ENCODE data around the gene COG7.
A peak's percentile ranks its signal among the peaks of the same experiment; 100 is the strongest.

The COG7 gene

DNA sequence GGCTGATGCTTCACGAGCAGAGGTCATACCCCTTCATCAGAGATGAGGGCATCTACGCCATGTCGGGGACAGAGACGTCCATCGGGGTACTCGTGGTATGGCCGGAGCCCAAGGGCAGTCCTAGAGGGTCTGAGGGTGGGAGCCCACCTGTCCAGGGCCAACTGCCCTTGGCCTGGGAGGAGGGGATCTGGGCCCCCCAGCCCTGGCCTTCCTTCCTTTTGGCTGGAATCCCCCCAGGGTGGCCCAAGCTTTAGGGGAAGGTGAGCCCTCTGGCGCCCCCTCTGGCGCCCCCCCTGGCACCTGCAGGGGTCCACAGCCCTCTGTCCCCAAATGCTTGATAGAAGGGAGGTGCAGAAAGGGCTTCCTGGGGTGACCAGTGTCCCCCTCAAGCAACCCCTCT lies 81.6 kb downstream of the COG7 start:
- WGBS (ENCODE audit: extremely low coverage, insufficient coverage, insufficient read length), result no CpG with 5 or more reads among the region's 9 CpGs
- no peak overlapping the region for H3K27ac ChIP-seq (ENCODE audit: low read depth, low read length)
- no peak overlapping the region for H4K12ac ChIP-seq (ENCODE audit: low read depth, low read length)
- no peaks in the 10 kb centered on the region for H3K4me1 ChIP-seq (ENCODE audit: control insufficient read depth in 1 of 2, insufficient read depth in 2 of 2, low read length in 2 of 2)
- H3K36me3 ChIP-seq (ENCODE audit: control insufficient read depth in 1 of 2, insufficient read depth in 2 of 2, low read length in 2 of 2), result no peaks in the 10 kb centered on the region
- no peak overlapping the region for H2AK5ac ChIP-seq (ENCODE audit: low read length)
- no peak overlapping the region for H2BK5ac ChIP-seq (ENCODE audit: low read depth, low read length, poor library complexity)
- H3K23ac ChIP-seq (ENCODE audit: low read length), result no peak overlapping the region
- H3K4me3 ChIP-seq (ENCODE audit: low read depth, low read length), result no peak overlapping the region
- H3K14ac ChIP-seq (ENCODE audit: low read length), result no peak overlapping the region
- H2BK12ac ChIP-seq (ENCODE audit: low read length), result no peak overlapping the region
- H3K9ac ChIP-seq (ENCODE audit: low read length), result no peak overlapping the region
- no peak overlapping the region for H3K18ac ChIP-seq (ENCODE audit: low read length)
- H3K4ac ChIP-seq (ENCODE audit: low read depth, low read length), result no peak overlapping the region
- no peak overlapping the region for H2AFZ ChIP-seq (ENCODE audit: insufficient read depth, low read length, poor library complexity)
- H3K79me1 ChIP-seq (ENCODE audit: low read length), result no peaks in the 10 kb centered on the region
- no peaks in the 10 kb centered on the region for H3K27me3 ChIP-seq (ENCODE audit: insufficient read depth, low read length)
- H3K79me2 ChIP-seq (ENCODE audit: control insufficient read depth, insufficient read depth, low read length, poor library complexity), result no peaks in the 10 kb centered on the region
- no peak overlapping the region for H4K91ac ChIP-seq (ENCODE audit: low read depth, low read length)
- no peak for DNase-seq
- H3K9me3 ChIP-seq (ENCODE audit: insufficient read depth, low read depth, low read length), result peaks cover 3% of the 10 kb centered on the region
- H2BK120ac ChIP-seq (ENCODE audit: insufficient read depth, low read length, poor library complexity), result no peak overlapping the region
- no peak overlapping the region for H3K4me2 ChIP-seq (ENCODE audit: low read length)
- H4K8ac ChIP-seq (ENCODE audit: low read depth, low read length), result no peak overlapping the region

DNA sequence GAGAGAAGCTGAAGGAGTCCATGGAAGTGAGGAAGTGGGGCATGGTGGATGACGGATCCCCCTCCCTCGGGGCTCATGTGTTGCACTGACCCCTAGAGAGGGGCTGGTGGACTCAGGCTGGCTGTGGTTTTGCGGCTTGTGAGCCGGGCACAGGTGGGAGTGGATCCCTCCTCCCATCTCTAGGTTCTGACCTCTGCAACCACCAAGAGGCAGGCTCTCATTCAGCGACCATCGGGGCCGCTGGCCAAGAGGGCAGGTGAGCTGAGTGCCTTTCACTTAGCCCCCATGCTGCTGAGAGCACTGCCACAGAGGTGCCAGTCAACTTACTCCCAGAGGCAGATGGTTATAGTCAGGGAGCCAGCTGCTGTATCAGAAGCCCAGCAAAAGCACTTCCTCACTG lies 83.6 kb downstream of the COG7 start:
- Histone ChIP-seq H2AFZ (ENCODE audit: insufficient read depth, low read length, poor library complexity) (no peak overlapping the region), H3K79me2 (ENCODE audit: control insufficient read depth, insufficient read depth, low read length, poor library complexity) (no peaks in the 10 kb centered on the region), H3K14ac (ENCODE audit: low read length) (no peak overlapping the region), H2BK12ac (ENCODE audit: low read length) (no peak overlapping the region), H3K23ac (ENCODE audit: low read length) (no peak overlapping the region), H3K36me3 (ENCODE audit: control insufficient read depth in 1 of 2, insufficient read depth in 2 of 2, low read length in 2 of 2) (no peaks in the 10 kb centered on the region), H3K4me3 (ENCODE audit: low read depth, low read length) (no peak overlapping the region), H2AK5ac (ENCODE audit: low read length) (no peak overlapping the region), H4K12ac (ENCODE audit: low read depth, low read length) (no peak overlapping the region), H4K8ac (ENCODE audit: low read depth, low read length) (no peak overlapping the region), H3K4me2 (ENCODE audit: low read length) (no peak overlapping the region), H3K9me3 (ENCODE audit: insufficient read depth, low read depth, low read length) (peaks cover 3% of the 10 kb centered on the region), H2BK5ac (ENCODE audit: low read depth, low read length, poor library complexity) (no peak overlapping the region), H3K9ac (ENCODE audit: low read length) (no peak overlapping the region), H3K18ac (ENCODE audit: low read length) (no peak overlapping the region), H3K27ac (ENCODE audit: low read depth, low read length) (no peak overlapping the region), H3K27me3 (ENCODE audit: insufficient read depth, low read length) (no peaks in the 10 kb centered on the region), H4K91ac (ENCODE audit: low read depth, low read length) (no peak overlapping the region), H3K79me1 (ENCODE audit: low read length) (no peaks in the 10 kb centered on the region), H2BK120ac (ENCODE audit: insufficient read depth, low read length, poor library complexity) (no peak overlapping the region), H3K4ac (ENCODE audit: low read depth, low read length) (no peak overlapping the region), H3K4me1 (ENCODE audit: control insufficient read depth in 1 of 2, insufficient read depth in 2 of 2, low read length in 2 of 2) (no peaks in the 10 kb centered on the region)
- DNase-seq, result no peak
- WGBS (ENCODE audit: extremely low coverage, insufficient coverage, insufficient read length), result no CpG with 5 or more reads among the region's 7 CpGs

- no CpG with 5 or more reads among the region's 5 CpGs for WGBS (ENCODE audit: extremely low coverage, insufficient coverage, insufficient read length)
- Histone ChIP-seq H2BK5ac (ENCODE audit: low read depth, low read length, poor library complexity) (no peak overlapping the region), H3K9ac (ENCODE audit: low read length) (no peak overlapping the region), H3K4me3 (ENCODE audit: low read depth, low read length) (no peak overlapping the region), H4K8ac (ENCODE audit: low read depth, low read length) (no peak overlapping the region), H3K27ac (ENCODE audit: low read depth, low read length) (no peak overlapping the region), H3K79me1 (ENCODE audit: low read length) (no peaks in the 10 kb centered on the region), H3K18ac (ENCODE audit: low read length) (no peak overlapping the region), H3K14ac (ENCODE audit: low read length) (no peak overlapping the region), H2AFZ (ENCODE audit: insufficient read depth, low read length, poor library complexity) (no peak overlapping the region), H4K91ac (ENCODE audit: low read depth, low read length) (no peak overlapping the region), H3K79me2 (ENCODE audit: control insufficient read depth, insufficient read depth, low read length, poor library complexity) (no peaks in the 10 kb centered on the region), H3K4ac (ENCODE audit: low read depth, low read length) (no peak overlapping the region), H2BK12ac (ENCODE audit: low read length) (no peak overlapping the region), H3K23ac (ENCODE audit: low read length) (no peak overlapping the region), H3K36me3 (ENCODE audit: control insufficient read depth in 1 of 2, insufficient read depth in 2 of 2, low read length in 2 of 2) (no peaks in the 10 kb centered on the region), H3K27me3 (ENCODE audit: insufficient read depth, low read length) (no peaks in the 10 kb centered on the region), H3K4me2 (ENCODE audit: low read length) (no peak overlapping the region), H3K4me1 (ENCODE audit: control insufficient read depth in 1 of 2, insufficient read depth in 2 of 2, low read length in 2 of 2) (no peaks in the 10 kb centered on the region), H2AK5ac (ENCODE audit: low read length) (no peak overlapping the region), H3K9me3 (ENCODE audit: insufficient read depth, low read depth, low read length) (peaks cover 3% of the 10 kb centered on the region), H2BK120ac (ENCODE audit: insufficient read depth, low read length, poor library complexity) (no peak overlapping the region), H4K12ac (ENCODE audit: low read depth, low read length) (no peak overlapping the region)
- DNase-seq, result peak in 1 of 2 donors; percentile 73
These were observed 84.5 kb downstream of the COG7 start for GRCh38 chr16:23368469-23368868.

DNA sequence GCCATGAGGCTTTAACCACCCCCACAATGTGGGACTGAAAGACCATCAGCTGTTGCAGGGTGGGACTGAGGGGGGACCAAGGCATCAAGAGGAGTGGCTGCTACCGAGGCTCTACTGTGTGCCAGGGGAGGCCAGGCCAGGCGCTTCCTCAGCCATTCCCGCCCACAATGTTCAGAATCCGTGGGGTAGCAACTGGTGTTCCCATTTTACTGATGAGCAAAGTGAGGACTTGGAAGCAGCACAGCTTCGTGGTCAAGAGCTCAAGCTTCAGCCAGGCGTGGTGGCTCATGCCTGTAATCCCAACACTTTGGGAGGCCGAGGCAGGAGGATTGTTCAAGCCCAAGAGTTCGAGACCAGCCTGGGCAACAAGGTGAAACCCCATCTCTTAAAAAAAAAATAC lies 85.0 kb downstream of the COG7 start:
- Histone ChIP-seq H3K4ac (ENCODE audit: low read depth, low read length) (no peak overlapping the region), H2BK5ac (ENCODE audit: low read depth, low read length, poor library complexity) (no peak overlapping the region), H4K8ac (ENCODE audit: low read depth, low read length) (no peak overlapping the region)

More for the DNA sequence above, 85.0 kb downstream of the COG7 start:
- DNase-seq, result no peak
- Histone ChIP-seq H4K12ac (ENCODE audit: low read depth, low read length) (no peak overlapping the region), H4K91ac (ENCODE audit: low read depth, low read length) (no peak overlapping the region), H3K4me2 (ENCODE audit: low read length) (no peak overlapping the region), H3K14ac (ENCODE audit: low read length) (no peak overlapping the region), H2BK120ac (ENCODE audit: insufficient read depth, low read length, poor library complexity) (no peak overlapping the region), H3K36me3 (ENCODE audit: control insufficient read depth in 1 of 2, insufficient read depth in 2 of 2, low read length in 2 of 2) (no peaks in the 10 kb centered on the region), H3K79me1 (ENCODE audit: low read length) (no peaks in the 10 kb centered on the region), H3K9me3 (ENCODE audit: insufficient read depth, low read depth, low read length) (peaks cover 3% of the 10 kb centered on the region), H2AFZ (ENCODE audit: insufficient read depth, low read length, poor library complexity) (no peak overlapping the region), H3K18ac (ENCODE audit: low read length) (no peak overlapping the region), H3K27me3 (ENCODE audit: insufficient read depth, low read length) (no peaks in the 10 kb centered on the region), H3K4me1 (ENCODE audit: control insufficient read depth in 1 of 2, insufficient read depth in 2 of 2, low read length in 2 of 2) (no peaks in the 10 kb centered on the region), H3K27ac (ENCODE audit: low read depth, low read length) (no peak overlapping the region), H3K79me2 (ENCODE audit: control insufficient read depth, insufficient read depth, low read length, poor library complexity) (no peaks in the 10 kb centered on the region), H2AK5ac (ENCODE audit: low read length) (no peak overlapping the region), H3K9ac (ENCODE audit: low read length) (no peak overlapping the region), H3K4me3 (ENCODE audit: low read depth, low read length) (no peak overlapping the region), H3K23ac (ENCODE audit: low read length) (no peak overlapping the region), H2BK12ac (ENCODE audit: low read length) (no peak overlapping the region)
- no CpG with 5 or more reads among the region's 8 CpGs for WGBS (ENCODE audit: extremely low coverage, insufficient coverage, insufficient read length)
